HEK293T (cell line): ENCODE data around the gene SYT9.

Experiments
- BHLHE40 ChIP-seq: fragments of 450-650 bp; IDR thresholded peaks from 2 replicates; pipeline ENCODE4 v1.6.1; 2016; ENCODE audit warnings: mild to moderate bottlenecking, moderate library complexity, borderline replicate concordance
- FOXA1 ChIP-seq: fragments of 450-650 bp; IDR thresholded peaks from 2 replicates; pipeline ENCODE4 v1.6.1; 2016; ENCODE audit warnings: mild to moderate bottlenecking
- FOXM1 ChIP-seq: fragments of 450-650 bp; IDR thresholded peaks from 2 replicates; pipeline ENCODE4 v1.6.1; 2017; ENCODE audit warnings: mild to moderate bottlenecking, borderline replicate concordance
- L3MBTL2 ChIP-seq: fragments of 450-650 bp; conservative IDR thresholded peaks from 2 replicates; pipeline ENCODE4 v1.6.1; 2016; ENCODE audit warnings: mild to moderate bottlenecking
- SP1 ChIP-seq: fragments of 450-650 bp; IDR thresholded peaks from 2 replicates; pipeline ENCODE4 v1.6.1; 2017
- SUZ12 ChIP-seq: fragments of 450-650 bp; IDR thresholded peaks from 2 replicates; pipeline ENCODE4 v1.6.1; 2016; ENCODE audit warnings: mild to moderate bottlenecking
- ZNF384 ChIP-seq: fragments of 450-650 bp; IDR thresholded peaks from 2 replicates; pipeline ENCODE4 v1.6.1; 2016

DNA sequence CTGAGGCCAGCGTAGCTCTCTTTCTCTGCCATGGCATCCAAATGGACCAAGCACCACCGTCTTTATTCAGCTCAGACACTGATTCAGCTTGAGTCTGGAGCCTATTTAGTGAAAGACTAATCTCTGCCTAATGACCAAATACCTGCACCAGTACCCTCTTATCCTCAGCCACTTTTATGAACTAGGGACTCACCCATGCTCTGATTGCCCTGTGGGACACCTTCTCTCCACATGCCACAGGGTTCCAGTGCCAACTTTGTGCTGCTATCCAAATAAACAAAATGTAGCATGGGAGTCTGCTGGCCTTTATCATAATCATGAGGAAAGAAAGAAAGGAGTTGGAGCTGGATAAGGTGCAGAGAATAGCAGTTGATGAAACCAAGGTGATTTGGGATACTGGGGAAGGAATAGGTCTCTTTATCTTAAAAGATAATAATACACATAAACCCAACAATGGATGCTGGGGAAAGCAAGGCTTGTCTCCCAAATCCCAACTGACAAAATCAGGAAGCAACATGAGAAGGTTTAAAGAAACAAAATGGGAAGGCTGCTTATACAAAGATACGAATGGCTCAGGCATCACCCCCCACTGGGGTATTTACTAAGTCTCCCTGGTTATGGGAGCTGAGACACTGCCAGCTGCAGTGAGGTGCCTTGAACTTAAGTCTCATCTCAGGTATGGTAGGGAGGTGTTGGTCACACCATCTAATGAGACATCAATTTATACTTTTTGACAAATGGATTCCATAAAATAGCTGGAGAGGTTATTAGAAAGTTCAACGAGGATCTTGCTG is 63.3 kb downstream of the SYT9 start:
- TF ChIP-seq BHLHE40 (no peak), SUZ12 (no peak), ZNF384 (no peak), FOXM1 (no peak), FOXA1 (no peak), SP1 (no peak), L3MBTL2 (no peak)
